Erythroblast (primary cell): ENCODE data around the gene ARHGEF7.

Source experiments
- GATA1 ChIP-seq: IDR thresholded peaks from 2 replicates; pipeline ENCODE4 v1.6.1; 2011; ENCODE audit warnings: low read depth, mild to moderate bottlenecking, control low read depth, low read length, moderate library complexity
- POLR2A ChIP-seq: IDR thresholded peaks from 2 replicates; pipeline ENCODE4 v1.6.1; 2011; ENCODE audit warnings: mild to moderate bottlenecking, low read length

DNA sequence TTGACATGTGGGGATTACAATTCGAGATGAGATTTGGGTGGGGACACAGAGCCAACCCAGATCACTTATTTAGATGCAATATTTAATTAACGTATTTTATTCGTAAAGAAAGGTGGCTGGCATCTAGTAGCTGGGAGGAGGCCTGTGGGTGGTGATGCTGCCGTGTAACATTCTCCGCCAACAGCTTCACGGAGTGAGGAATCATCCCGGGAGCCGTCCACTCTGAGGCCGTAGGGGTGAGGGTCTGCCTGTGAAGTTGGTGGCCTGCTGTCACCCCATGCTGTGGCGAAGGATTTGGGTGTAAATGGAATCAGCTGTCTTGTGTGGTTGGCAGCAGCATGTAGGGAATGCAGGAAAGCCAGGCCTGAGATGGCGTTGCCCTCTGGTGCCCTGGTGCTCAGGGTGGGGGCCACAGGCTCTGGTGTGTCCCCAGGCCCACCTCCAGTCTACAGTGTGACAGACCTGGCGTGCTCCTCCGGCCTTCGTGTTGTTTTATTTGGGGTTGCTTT is 202.0 kb downstream of the ARHGEF7 start:
- TF ChIP-seq POLR2A: no peak
- TF ChIP-seq GATA1: no peak
